HG02623 (cell line): Measurements from ENCODE around the gene COA1.
"Not testable (repeated sequence)": the region's sequence is repeated elsewhere in the genome, so short reads cannot be mapped to it uniquely, and the experiment has no call there.

Experiments
- ATAC-seq: cut with Tn5 transposase; IDR thresholded peaks from one replicate; pipeline ENCODE4 v1.9.1; 2021; ENCODE audit warnings: moderate library complexity; ENCODE audit not compliant: unreplicated experiment

COA1 gene

DNA sequence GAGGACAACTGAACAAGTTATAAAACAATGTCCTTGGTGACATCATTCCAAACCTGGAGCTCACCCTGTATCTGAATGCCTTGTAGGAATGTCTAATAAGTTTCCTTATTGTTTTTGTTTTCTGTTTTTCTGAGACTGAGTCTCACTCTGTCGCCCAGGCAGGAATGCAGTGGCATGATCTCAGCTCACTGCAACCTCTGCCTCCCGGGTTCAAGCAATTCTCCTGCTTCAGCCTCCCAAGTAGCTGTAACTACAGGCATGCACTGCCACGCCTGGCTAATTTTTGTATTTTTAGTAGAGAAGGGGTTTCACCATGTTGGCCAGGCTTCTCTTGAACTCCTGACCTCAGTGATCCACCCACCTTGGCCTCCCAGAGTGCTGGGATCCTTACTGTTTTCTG is 2.2 kb upstream of the COA1 start:
- not testable (repeated sequence) for ATAC-seq

- ATAC-seq: peak; percentile 14
Measured at GRCh38 chr7:43729924-43730248, 563 bp upstream of the COA1 start.

DNA sequence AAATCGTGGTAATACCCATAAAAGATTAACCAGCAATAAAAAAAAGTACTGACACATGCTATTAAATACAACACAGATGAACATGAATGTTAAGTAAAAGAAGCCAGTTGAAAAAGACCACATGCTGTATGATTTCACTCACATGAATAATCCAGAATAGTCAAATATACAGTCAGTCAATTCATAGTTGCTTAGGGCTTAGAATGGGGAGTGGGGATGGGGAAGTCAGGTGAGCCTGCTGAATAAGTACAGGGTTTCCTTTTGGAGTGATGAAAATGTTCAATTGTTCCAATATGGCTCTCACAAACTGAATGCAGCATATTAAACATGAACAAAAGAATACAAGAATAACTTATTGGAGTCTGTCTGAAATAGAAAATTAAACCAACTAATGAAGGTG is 1.8 kb downstream of the COA1 start:
- no peak for ATAC-seq

GRCh38 chr7:43727003-43727402 is 2.3 kb downstream of the COA1 start:
- no peak for ATAC-seq

- ATAC-seq: no peak
Measured at GRCh38 chr7:43726466-43726865, 2.9 kb downstream of the COA1 start.

DNA sequence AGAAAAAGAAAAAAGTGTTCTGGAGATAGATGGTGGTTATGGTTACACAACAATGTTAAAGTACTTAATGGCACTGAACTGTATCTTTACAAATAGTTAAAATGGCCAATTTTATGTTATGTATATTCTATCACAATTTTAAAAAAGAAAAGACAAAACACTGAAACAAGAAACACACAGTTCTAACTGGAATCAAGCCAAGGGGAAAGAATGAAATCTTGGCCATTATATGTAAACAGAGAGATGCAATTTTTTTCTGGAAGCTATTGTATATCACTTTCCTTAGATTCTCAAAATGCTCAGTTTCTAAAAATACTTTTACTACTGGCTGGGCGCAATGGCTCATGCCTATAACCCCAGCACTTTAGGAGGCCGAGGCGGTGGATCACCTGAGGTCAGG is 4.1 kb downstream of the COA1 start:
- ATAC-seq: no peak

- no peak for ATAC-seq
Measured at GRCh38 chr7:43723007-43723341, 6.3 kb downstream of the COA1 start.

DNA sequence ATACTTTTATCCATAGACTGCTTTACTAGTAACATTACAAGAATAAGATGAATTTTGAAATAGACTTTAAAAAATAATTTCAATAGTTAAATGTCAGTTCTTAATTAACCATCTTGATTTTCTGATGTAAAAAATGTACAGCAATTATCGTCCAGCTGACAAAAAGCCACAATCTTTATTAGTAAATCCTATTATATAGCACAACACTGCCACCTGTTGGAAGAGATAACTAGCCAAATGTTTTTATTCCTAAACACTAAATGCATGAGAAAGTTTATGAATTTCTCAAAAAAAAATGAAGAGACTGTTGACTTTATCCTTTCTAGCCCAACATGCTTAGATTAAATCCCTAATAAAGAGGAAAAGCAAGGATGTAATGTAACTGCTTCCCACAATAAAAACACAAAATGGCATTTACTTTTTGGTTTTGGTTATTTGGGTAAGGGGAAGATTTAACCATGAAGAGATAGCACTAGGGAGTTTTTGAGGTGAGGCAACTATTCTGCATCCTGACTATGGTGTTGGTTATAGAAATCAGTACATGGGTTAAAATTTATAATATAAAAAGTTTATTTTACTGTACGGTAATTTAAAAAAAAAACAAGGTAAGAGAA is 8.0 kb downstream of the COA1 start:
- ATAC-seq: no peak

- no peak for ATAC-seq
Measured at GRCh38 chr7:43716598-43716997, 12.7 kb downstream of the COA1 start.

DNA sequence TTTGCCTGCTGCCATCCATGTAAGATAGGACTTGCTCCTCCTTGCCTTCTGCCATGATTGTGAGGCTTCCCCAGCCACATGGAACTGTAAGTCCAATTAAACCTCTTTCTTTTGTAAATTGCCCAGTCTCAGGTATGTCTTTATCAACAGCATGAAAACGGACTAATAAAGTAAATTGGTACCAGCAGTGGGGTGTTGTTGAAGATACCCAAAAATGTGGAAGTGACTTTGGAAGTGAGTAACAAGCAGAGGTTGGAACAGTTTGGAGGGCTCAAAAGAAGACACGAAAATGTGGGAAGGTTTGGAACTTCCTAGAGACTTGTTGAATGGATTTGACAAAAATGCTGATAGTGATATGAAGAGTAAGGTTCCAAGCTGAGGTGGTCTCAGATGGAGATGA is 13.4 kb downstream of the COA1 start:
- ATAC-seq: not testable (repeated sequence)

- no peak for ATAC-seq
Measured at GRCh38 chr7:43711503-43711902, 17.8 kb downstream of the COA1 start.

DNA sequence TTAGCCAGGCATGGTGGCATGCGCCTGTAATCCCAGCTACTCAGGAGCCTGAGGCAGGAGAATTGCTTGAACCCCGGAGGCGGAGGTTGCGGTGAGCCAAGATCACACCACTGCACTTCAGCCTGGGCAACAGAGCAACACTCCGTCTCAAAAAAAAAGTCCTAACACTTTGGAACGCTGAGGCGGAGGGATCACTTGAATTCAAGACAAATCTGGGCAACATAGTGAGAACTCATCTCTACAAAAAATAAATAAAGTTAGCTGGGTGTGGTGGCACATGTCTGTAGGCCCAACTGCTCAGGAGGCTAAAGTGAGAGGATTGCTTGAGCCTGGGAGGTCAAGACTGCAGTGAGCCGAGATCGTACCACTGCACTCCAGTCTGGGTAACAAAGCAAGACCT is 21.3 kb downstream of the COA1 start:
- ATAC-seq: not testable (repeated sequence)

DNA sequence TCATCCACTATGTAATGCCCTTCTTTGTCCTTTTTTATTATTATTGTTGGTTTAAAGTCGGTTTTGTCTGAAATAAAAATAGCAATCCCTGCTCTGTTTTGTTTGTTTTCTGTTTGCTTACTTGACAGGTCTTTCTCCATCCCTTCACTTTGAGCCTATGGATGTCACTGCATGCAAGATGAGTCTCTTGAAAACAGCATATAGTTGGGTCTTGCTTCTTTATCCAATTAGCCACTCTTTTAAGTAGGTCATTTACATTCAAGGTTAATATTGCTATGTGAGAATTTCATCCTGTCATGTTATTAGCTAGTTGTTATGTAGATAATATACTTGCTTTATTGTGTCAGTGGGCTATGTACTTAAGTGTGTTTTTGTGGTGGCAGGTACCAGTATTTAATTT is 25.8 kb downstream of the COA1 start:
- no peak for ATAC-seq

DNA sequence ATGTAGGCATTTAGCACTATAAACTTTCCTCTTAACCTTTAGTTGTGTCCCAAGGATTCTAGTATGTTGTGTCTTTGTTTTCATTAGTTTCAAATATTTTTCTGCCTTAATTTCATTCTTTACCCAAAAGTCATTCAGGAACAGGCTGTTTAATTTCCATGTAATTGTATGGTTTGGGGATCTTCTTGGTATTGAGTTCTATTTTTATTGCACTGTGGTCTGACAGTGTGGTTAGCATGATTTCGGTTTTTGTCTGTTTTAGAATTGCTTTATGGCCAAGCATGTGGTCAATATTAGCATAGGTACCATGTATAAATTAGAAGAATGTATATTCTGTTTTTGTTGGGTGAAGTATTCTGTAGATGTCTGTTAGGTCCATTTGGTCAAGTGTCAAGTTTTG is 26.3 kb downstream of the COA1 start:
- ATAC-seq: no peak

- ATAC-seq: no peak
Measured at GRCh38 chr7:43701929-43702328, 27.4 kb downstream of the COA1 start.

GRCh38 chr7:43701500-43701854 is 27.8 kb downstream of the COA1 start:
- ATAC-seq: peak; percentile 26

- ATAC-seq: peak; percentile 46
Measured at GRCh38 chr7:43700646-43701499, 28.4 kb downstream of the COA1 start.

DNA sequence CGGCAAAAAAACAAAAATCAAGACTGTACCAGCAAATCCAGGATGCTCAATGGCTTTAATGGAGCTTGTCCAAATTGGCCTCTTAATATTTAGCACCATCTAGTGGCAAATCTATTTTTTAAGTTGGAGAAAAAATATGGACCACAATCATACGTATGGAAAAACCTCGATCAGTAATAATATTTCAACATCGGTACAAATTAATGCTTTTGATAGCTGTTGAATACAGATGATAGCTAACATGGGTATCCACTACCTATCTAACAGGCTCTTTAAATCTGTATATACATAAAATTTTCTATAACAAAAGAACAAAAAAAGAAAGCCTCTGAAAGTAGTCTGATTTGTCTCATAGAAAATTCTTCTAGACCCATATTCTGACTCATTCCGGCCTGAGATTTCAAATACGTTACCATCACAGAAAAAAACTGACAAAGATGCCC is 29.2 kb downstream of the COA1 start:
- ATAC-seq: no peak

GRCh38 chr7:43698460-43699255 is 30.7 kb downstream of the COA1 start:
- ATAC-seq: no peak

DNA sequence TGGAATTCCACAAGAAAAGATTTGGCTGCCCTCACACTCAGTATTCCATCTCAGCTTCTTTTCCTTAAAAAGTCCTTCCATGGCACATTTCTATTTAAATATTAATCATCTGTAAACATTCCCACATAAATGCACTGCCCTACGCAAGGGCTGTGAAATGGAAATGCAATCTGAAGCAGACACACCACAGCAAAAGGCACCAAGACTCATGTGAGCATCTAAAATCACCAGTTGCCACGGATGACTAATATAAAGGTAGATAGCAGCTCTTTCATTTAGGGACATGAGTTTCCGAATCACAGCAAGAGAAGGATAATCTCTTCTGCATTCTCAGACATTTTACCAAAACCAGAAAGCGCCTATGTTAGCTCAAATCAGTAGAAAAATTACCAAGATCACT is 31.6 kb downstream of the COA1 start:
- no peak for ATAC-seq

GRCh38 chr7:43695365-43695764 is 34.0 kb downstream of the COA1 start:
- ATAC-seq: no peak

GRCh38 chr7:43694399-43694748 is 34.9 kb downstream of the COA1 start:
- no peak for ATAC-seq
